ENCODE results near the gene IL1RAPL2.
"Not testable (repeated sequence)": the region's sequence is repeated elsewhere in the genome, so short reads cannot be mapped to it uniquely, and the experiment has no call there.

IL1RAPL2 gene

GRCh38 chrX:105006996-105007395 is 441.0 kb downstream of the IL1RAPL2 start:
- in situ Hi-C loops (cut with HindIII; ENCODE audit: low sequenced_read_pairs): no loop called here
- TF ChIP-seq, protein P1, sequence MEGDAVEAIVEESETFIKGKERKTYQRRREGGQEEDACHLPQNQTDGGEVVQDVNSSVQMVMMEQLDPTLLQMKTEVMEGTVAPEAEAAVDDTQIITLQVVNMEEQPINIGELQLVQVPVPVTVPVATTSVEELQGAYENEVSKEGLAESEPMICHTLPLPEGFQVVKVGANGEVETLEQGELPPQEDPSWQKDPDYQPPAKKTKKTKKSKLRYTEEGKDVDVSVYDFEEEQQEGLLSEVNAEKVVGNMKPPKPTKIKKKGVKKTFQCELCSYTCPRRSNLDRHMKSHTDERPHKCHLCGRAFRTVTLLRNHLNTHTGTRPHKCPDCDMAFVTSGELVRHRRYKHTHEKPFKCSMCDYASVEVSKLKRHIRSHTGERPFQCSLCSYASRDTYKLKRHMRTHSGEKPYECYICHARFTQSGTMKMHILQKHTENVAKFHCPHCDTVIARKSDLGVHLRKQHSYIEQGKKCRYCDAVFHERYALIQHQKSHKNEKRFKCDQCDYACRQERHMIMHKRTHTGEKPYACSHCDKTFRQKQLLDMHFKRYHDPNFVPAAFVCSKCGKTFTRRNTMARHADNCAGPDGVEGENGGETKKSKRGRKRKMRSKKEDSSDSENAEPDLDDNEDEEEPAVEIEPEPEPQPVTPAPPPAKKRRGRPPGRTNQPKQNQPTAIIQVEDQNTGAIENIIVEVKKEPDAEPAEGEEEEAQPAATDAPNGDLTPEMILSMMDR (IDR thresholded peaks at IDR 0.05; ENCODE audit: low read depth, low read length, missing control alignments): no peak
- DNase-seq (ENCODE audit: low read depth): no peak
- H3K4me3 ChIP-seq (ENCODE audit: low read depth, low read length): no peak overlapping the region

GRCh38 chrX:105013719-105014118 is 447.7 kb downstream of the IL1RAPL2 start:
- in situ Hi-C loops (cut with HindIII; ENCODE audit: low sequenced_read_pairs): no loop called here
- H3K4me3 ChIP-seq (ENCODE audit: low read depth, low read length): no peak overlapping the region
- no peak for DNase-seq (ENCODE audit: low read depth)
- TF ChIP-seq, protein P1 (IDR thresholded peaks at IDR 0.05; ENCODE audit: low read depth, low read length, missing control alignments): no peak

DNA sequence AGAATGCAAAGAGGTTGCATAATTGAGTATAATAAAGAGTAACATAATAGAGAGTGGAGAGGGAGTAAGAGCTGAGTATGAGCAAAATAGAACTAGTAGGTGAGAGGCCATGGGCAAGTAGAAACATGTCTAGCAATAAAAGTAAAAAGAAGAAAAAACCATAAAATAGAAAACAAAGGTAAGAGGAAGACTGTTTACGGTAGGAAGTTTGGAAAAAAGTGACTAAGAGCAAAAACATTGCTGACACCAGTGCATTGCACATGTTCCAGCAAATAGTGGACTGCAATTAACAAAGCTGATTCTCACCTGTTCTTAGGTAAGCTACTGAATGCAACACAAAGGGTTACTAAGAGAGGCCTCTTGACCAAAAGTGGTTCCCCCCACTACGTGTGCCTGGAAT is 451.6 kb downstream of the IL1RAPL2 start:
- TF ChIP-seq, protein P1 (IDR thresholded peaks at IDR 0.05; ENCODE audit: low read depth, low read length, missing control alignments): no peak
- no peak for DNase-seq (ENCODE audit: low read depth)
- in situ Hi-C loops (cut with HindIII; ENCODE audit: low sequenced_read_pairs): no loop called here
- H3K4me3 ChIP-seq (ENCODE audit: low read depth, low read length): no peak overlapping the region

- in situ Hi-C loops (cut with HindIII; ENCODE audit: low sequenced_read_pairs): no loop called here
- DNase-seq (ENCODE audit: low read depth): no peak
- TF ChIP-seq, protein P1 (IDR thresholded peaks at IDR 0.05; ENCODE audit: low read depth, low read length, missing control alignments): no peak
- H3K4me3 ChIP-seq (ENCODE audit: low read depth, low read length): no peak overlapping the region
Measured at GRCh38 chrX:105018865-105019264, 452.9 kb downstream of the IL1RAPL2 start.

- DNase-seq (ENCODE audit: low read depth); in situ Hi-C loops (cut with HindIII; ENCODE audit: low sequenced_read_pairs); H3K4me3 ChIP-seq (ENCODE audit: low read depth, low read length): not testable (repeated sequence)
Measured at GRCh38 chrX:105028962-105029361, 463.0 kb downstream of the IL1RAPL2 start.

GRCh38 chrX:105038672-105039328 is 472.8 kb downstream of the IL1RAPL2 start:
- H3K4me3 ChIP-seq (ENCODE audit: low read depth, low read length): no peak overlapping the region
- DNase-seq (ENCODE audit: low read depth): no peak
- TF ChIP-seq, protein P1 (IDR thresholded peaks at IDR 0.05; ENCODE audit: low read depth, low read length, missing control alignments): no peak
- in situ Hi-C loops (cut with HindIII; ENCODE audit: low sequenced_read_pairs): no loop called here

GRCh38 chrX:105050921-105051320 is 484.9 kb downstream of the IL1RAPL2 start:
- in situ Hi-C loops (cut with HindIII; ENCODE audit: low sequenced_read_pairs): no loop called here
- TF ChIP-seq, protein P1 (IDR thresholded peaks at IDR 0.05; ENCODE audit: low read depth, low read length, missing control alignments): no peak
- DNase-seq (ENCODE audit: low read depth): no peak
- H3K4me3 ChIP-seq (ENCODE audit: low read depth, low read length): no peak overlapping the region
